ENCODE results near the gene ADCK1.
"Not testable (repeated sequence)": the region's sequence is repeated elsewhere in the genome, so short reads cannot be mapped to it uniquely, and the experiment has no call there.

The ADCK1 gene

GRCh38 chr14:77883847-77884238 is 83.9 kb downstream of the ADCK1 start:
- no peak for DNase-seq (ENCODE audit: low read depth)
- H3K4me3 ChIP-seq (ENCODE audit: low read depth, low read length): no peak overlapping the region
- no peak for TF ChIP-seq CTCF (IDR thresholded peaks at IDR 0.05; ENCODE audit: insufficient read depth, low read depth, low read length, missing control alignments)

GRCh38 chr14:77885367-77885766 is 85.5 kb downstream of the ADCK1 start:
- no peak for TF ChIP-seq CTCF (IDR thresholded peaks at IDR 0.05; ENCODE audit: insufficient read depth, low read depth, low read length, missing control alignments)
- no peak for DNase-seq (ENCODE audit: low read depth)

GRCh38 chr14:77886010-77886409 is 86.1 kb downstream of the ADCK1 start:
- TF ChIP-seq CTCF (IDR thresholded peaks at IDR 0.05; ENCODE audit: insufficient read depth, low read depth, low read length, missing control alignments): no peak
- H3K4me3 ChIP-seq (ENCODE audit: low read depth, low read length): no peak overlapping the region
- DNase-seq (ENCODE audit: low read depth): no peak

More at GRCh38 chr14:77885367-77885766, 85.5 kb downstream of the ADCK1 start:
- H3K4me3 ChIP-seq (ENCODE audit: low read depth, low read length): no peak overlapping the region

GRCh38 chr14:77888903-77889302 is 89.0 kb downstream of the ADCK1 start:
- not testable (repeated sequence) for H3K4me3 ChIP-seq (ENCODE audit: low read depth, low read length); DNase-seq (ENCODE audit: low read depth)

GRCh38 chr14:77889971-77890442 is 90.1 kb downstream of the ADCK1 start:
- no peak for DNase-seq (ENCODE audit: low read depth)
- no peak for TF ChIP-seq CTCF (IDR thresholded peaks at IDR 0.05; ENCODE audit: insufficient read depth, low read depth, low read length, missing control alignments)
- H3K4me3 ChIP-seq (ENCODE audit: low read depth, low read length): no peak overlapping the region

GRCh38 chr14:77890873-77891272 is 91.0 kb downstream of the ADCK1 start:
- TF ChIP-seq CTCF (IDR thresholded peaks at IDR 0.05; ENCODE audit: insufficient read depth, low read depth, low read length, missing control alignments): no peak
- DNase-seq (ENCODE audit: low read depth): no peak
- H3K4me3 ChIP-seq (ENCODE audit: low read depth, low read length): no peak overlapping the region

GRCh38 chr14:77892381-77892871 is 92.5 kb downstream of the ADCK1 start:
- H3K4me3 ChIP-seq (ENCODE audit: low read depth, low read length): no peak overlapping the region
- no peak for TF ChIP-seq CTCF (IDR thresholded peaks at IDR 0.05; ENCODE audit: insufficient read depth, low read depth, low read length, missing control alignments)
- DNase-seq (ENCODE audit: low read depth): no peak

All from GM12865 (cell line).